Stimulated activated naive CD4-positive, alpha-beta T cell treated with Interleukin-2 at 50 U/mL for 16 hours (primary cell): ENCODE data around the gene PSG7.
"Not testable (repeated sequence)": the region's sequence is repeated elsewhere in the genome, so short reads cannot be mapped to it uniquely, and the experiment has no call there.

Experiments
- DNase-seq: peaks from one replicate; lab custom pipeline; 2025; lab: John Stamatoyannopoulos, UW

Gene PSG7

GRCh38 chr19:42913516-42913915, 23.5 kb downstream of the PSG7 start:
- not testable (repeated sequence) for DNase-seq

GRCh38 chr19:42912941-42913340, 24.1 kb downstream of the PSG7 start:
- DNase-seq, result not testable (repeated sequence)

GRCh38 chr19:42911731-42912130, 25.3 kb downstream of the PSG7 start:
- DNase-seq, result not testable (repeated sequence)

- DNase-seq, result not testable (repeated sequence)
Measured at GRCh38 chr19:42906162-42906561, 30.8 kb downstream of the PSG7 start.

GRCh38 chr19:42900561-42900960, 36.4 kb downstream of the PSG7 start:
- not testable (repeated sequence) for DNase-seq

GRCh38 chr19:42899674-42900073, 37.3 kb downstream of the PSG7 start:
- DNase-seq, result not testable (repeated sequence)

GRCh38 chr19:42899110-42899509, 37.9 kb downstream of the PSG7 start:
- not testable (repeated sequence) for DNase-seq

GRCh38 chr19:42898656-42899055, 38.4 kb downstream of the PSG7 start:
- not testable (repeated sequence) for DNase-seq

GRCh38 chr19:42897729-42898128, 39.3 kb downstream of the PSG7 start:
- DNase-seq, result not testable (repeated sequence)

- not testable (repeated sequence) for DNase-seq
Measured at GRCh38 chr19:42890446-42890845, 46.6 kb downstream of the PSG7 start.

- DNase-seq, result not testable (repeated sequence)
Measured at GRCh38 chr19:42887876-42888445, 49.0 kb downstream of the PSG7 start.

GRCh38 chr19:42882730-42883129, 54.3 kb downstream of the PSG7 start:
- not testable (repeated sequence) for DNase-seq

GRCh38 chr19:42882010-42882409, 55.0 kb downstream of the PSG7 start:
- DNase-seq, result not testable (repeated sequence)

- not testable (repeated sequence) for DNase-seq
Measured at GRCh38 chr19:42881279-42881678, 55.7 kb downstream of the PSG7 start.

GRCh38 chr19:42880621-42881020, 56.4 kb downstream of the PSG7 start:
- not testable (repeated sequence) for DNase-seq

- no peak for DNase-seq
Measured at GRCh38 chr19:42879613-42880012, 57.4 kb downstream of the PSG7 start, which contains the start of gene PSG1. Gene PSG1, minus strand, starts transcription at chr19:42879713. Its CDS starts 132 bp downstream, at chr19:42879581.

- DNase-seq, result not testable (repeated sequence)
Measured at GRCh38 chr19:42876596-42876995, 60.4 kb downstream of the PSG7 start.

GRCh38 chr19:42875881-42876280, 61.1 kb downstream of the PSG7 start:
- DNase-seq, result not testable (repeated sequence)

- DNase-seq, result not testable (repeated sequence)
Measured at GRCh38 chr19:42874901-42875813, 61.9 kb downstream of the PSG7 start.

GRCh38 chr19:42874136-42874535, 62.9 kb downstream of the PSG7 start:
- not testable (repeated sequence) for DNase-seq
